Progenitor cell of endocrine pancreas (in vitro differentiated cells): ENCODE data around the gene NF2. TPM values are rescaled to one million over a fixed set of nuclear protein-coding genes. Genes with fewer than 3 reads are reported as not detected.

Experiments used
- DNase-seq: peaks from one replicate; pipeline ENCODE4 v3.0.0; 2021; ENCODE audit warnings: low spot score; ENCODE audit not compliant: unreplicated experiment
- H3K27ac Mint-ChIP-seq: 2 replicates; pipeline ENCODE4 v1.8.0; 2021; ENCODE audit warnings: mild to moderate bottlenecking, moderate library complexity, mixed read lengths
- H3K27me3 Mint-ChIP-seq: 2 replicates; pipeline ENCODE4 v1.8.0; 2021; ENCODE audit warnings: mixed read lengths
- H3K36me3 Mint-ChIP-seq: 2 replicates; pipeline ENCODE4 v1.8.0; 2022; ENCODE audit warnings: mixed read lengths; ENCODE audit not compliant: insufficient read depth
- H3K4me1 Mint-ChIP-seq: 2 replicates; pipeline ENCODE4 v1.8.0; 2021; ENCODE audit warnings: low read depth, mixed read lengths
- H3K4me3 Mint-ChIP-seq: 2 replicates; pipeline ENCODE4 v1.8.0; 2021; ENCODE audit warnings: low read depth, mild to moderate bottlenecking, moderate library complexity, mixed read lengths
- H3K9me3 Mint-ChIP-seq: 2 replicates; pipeline ENCODE4 v1.8.0; 2021; ENCODE audit warnings: low read depth, mixed read lengths
- total RNA-seq: library from RNA; stranded (reverse); gene quantifications from 2 replicates; pipeline ENCODE4 v1.2.1, GENCODE V29; 2021
- TF ChIP-seq, protein P1 (sequence below): fragments of 200-600 bp; sonication (generic); IDR thresholded peaks from one replicate; pipeline ENCODE4 v1.5.0; 2021; ENCODE audit warnings: antibody characterized with exemption, mild to moderate bottlenecking; ENCODE audit not compliant: unreplicated experiment

NF2 gene
- total RNA-seq, 1 donor from 2014 or later: 37.1 TPM

DNA sequence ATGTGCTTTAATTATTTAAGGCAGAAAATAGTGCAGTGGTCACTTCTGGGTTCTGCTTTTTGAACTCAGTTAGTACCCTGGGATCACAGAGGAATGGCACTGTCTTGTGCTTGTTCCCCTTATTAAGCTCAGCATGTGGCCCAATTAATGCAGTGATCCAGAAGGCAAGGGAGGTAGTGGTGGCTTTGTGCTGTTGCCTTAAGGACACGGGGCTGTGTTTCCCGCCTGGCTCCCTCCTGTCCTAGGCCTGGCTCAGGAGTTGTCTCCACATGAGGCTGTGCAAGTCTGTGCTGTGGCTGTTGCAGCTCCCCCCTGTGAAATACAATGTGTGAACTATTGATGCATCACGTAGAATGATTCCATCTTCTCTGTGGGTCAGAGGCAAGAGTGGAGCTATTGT is 67.2 kb downstream of the NF2 start:
- H3K36me3 Mint-ChIP-seq: peaks cover 9% of the 10 kb centered on the region
- no peaks in the 10 kb centered on the region for H3K27me3 Mint-ChIP-seq
- no peak for DNase-seq
- no peak overlapping the region for H3K27ac Mint-ChIP-seq
- no peaks in the 10 kb centered on the region for H3K9me3 Mint-ChIP-seq
- no peak overlapping the region for H3K4me3 Mint-ChIP-seq
- H3K4me1 Mint-ChIP-seq: no peaks in the 10 kb centered on the region
- TF ChIP-seq, protein P1, sequence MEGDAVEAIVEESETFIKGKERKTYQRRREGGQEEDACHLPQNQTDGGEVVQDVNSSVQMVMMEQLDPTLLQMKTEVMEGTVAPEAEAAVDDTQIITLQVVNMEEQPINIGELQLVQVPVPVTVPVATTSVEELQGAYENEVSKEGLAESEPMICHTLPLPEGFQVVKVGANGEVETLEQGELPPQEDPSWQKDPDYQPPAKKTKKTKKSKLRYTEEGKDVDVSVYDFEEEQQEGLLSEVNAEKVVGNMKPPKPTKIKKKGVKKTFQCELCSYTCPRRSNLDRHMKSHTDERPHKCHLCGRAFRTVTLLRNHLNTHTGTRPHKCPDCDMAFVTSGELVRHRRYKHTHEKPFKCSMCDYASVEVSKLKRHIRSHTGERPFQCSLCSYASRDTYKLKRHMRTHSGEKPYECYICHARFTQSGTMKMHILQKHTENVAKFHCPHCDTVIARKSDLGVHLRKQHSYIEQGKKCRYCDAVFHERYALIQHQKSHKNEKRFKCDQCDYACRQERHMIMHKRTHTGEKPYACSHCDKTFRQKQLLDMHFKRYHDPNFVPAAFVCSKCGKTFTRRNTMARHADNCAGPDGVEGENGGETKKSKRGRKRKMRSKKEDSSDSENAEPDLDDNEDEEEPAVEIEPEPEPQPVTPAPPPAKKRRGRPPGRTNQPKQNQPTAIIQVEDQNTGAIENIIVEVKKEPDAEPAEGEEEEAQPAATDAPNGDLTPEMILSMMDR: no peak

DNA sequence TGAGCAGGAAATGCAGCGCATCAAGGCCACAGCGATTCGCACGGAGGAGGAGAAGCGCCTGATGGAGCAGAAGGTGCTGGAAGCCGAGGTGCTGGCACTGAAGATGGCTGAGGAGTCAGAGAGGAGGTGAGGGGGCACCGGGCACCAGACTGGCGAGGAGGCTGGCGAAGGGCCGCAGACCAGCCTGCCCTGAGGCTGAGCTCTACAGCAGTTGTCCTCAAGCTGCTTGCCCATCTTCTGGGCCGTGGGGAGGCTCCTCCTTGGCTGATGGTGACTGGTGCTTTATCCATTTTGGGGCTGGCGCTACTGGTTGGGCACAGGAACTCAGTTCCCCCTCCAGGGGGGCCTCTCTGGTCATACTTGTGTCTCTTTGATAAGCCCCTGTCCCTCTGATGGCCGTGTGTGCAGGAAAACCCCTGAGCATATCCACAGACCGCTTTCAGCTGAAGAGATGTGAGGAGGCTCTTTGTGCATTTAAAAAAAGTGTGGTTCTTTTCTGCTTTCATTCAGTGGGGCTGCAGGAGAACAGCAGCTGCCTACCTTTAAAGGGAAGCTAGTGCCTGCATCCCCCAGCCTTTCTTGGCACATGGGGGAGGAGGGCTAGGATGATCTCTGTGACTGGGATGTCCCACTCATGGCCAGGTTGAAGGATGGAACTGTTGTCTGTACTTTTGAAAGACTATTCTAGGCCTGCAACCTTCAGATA is 70.1 kb downstream of the NF2 start:
- Mint-ChIP-seq H3K27me3 (no peaks in the 10 kb centered on the region), H3K27ac (no peak overlapping the region), H3K4me1 (no peaks in the 10 kb centered on the region), H3K9me3 (no peaks in the 10 kb centered on the region), H3K4me3 (no peak overlapping the region), H3K36me3 (peaks cover 9% of the 10 kb centered on the region)
- DNase-seq: no peak
- TF ChIP-seq, protein P1: no peak

DNA sequence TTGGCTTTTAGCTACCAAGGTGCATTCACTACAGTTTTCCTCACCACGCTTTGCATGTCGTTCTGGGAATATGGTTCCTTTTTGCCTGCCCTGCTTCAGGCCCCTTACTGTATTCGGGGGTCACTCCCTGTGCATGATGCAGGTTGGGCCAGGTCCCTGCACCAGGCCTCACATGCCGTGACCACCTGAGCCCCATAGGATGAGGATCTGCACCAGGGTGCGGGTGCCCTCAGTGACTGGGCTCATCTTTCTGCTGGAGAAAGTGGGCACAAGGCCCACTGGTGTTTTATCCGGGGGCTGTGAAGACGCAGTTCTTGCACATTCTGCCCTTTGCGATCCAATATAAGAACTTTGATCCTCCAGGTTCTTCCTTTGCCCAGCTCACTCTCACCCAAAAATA is 70.7 kb downstream of the NF2 start:
- no peaks in the 10 kb centered on the region for H3K9me3 Mint-ChIP-seq
- TF ChIP-seq, protein P1: no peak
- H3K4me3 Mint-ChIP-seq: no peak overlapping the region

DNA sequence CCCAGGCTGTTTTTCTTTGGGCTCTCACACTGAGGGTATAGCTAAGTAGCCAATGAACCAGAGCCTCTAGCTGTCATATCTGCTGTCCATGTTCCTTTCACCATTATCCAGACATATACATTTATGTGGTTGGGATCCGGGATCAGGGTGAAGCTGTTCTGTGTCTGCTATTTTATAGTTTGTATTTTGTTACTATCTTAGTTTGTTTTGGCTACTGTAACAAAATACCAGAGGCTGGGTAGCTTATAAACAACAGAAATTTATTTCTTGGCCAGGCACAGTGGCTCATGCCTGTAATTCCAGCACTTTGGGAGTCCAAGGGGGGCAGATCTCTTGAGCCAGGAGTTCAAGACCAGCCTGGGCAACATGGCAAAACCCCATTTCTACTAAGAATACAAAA is 75.9 kb downstream of the NF2 start:
- no peaks in the 10 kb centered on the region for H3K4me1 Mint-ChIP-seq
- H3K27me3 Mint-ChIP-seq: no peaks in the 10 kb centered on the region
- no peaks in the 10 kb centered on the region for H3K9me3 Mint-ChIP-seq
- no peak overlapping the region for H3K4me3 Mint-ChIP-seq
- TF ChIP-seq, protein P1: no peak
- H3K27ac Mint-ChIP-seq: no peak overlapping the region
- H3K36me3 Mint-ChIP-seq: peaks cover 15% of the 10 kb centered on the region
- no peak for DNase-seq

More for the DNA sequence above, 70.7 kb downstream of the NF2 start:
- Mint-ChIP-seq H3K27ac (no peak overlapping the region), H3K4me1 (no peaks in the 10 kb centered on the region), H3K27me3 (no peaks in the 10 kb centered on the region), H3K36me3 (peaks cover 11% of the 10 kb centered on the region)
- DNase-seq: no peak

DNA sequence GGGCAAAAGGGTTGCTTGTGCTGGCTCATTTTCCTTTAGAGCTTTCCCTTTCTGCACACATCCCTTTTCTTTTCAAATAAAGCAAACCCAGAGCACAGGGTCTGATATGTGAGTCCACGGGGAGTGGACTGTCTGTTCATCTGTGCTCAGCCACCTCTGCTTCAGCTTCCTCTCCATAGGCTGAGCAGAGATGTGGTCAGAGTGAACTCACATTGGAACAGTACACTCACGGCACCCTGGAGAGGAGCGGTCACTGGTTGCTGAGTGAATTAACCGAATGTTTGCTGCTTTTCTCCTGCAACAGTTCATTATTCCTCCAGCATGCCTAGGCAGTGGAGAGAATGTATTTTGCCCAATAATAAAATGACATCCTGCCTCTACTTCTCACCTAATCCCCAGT is 80.1 kb downstream of the NF2 start:
- no peak overlapping the region for H3K27ac Mint-ChIP-seq
- peaks cover 14% of the 10 kb centered on the region for H3K36me3 Mint-ChIP-seq
- DNase-seq: no peak
- no peak overlapping the region for H3K4me3 Mint-ChIP-seq
- no peaks in the 10 kb centered on the region for H3K27me3 Mint-ChIP-seq
- TF ChIP-seq, protein P1: no peak
- no peaks in the 10 kb centered on the region for H3K4me1 Mint-ChIP-seq
- H3K9me3 Mint-ChIP-seq: no peaks in the 10 kb centered on the region
